Cardiac muscle cell (in vitro differentiated cells and primary cell): ENCODE data around the gene PPP2R3B. TPM values are rescaled to one million over a fixed set of nuclear protein-coding genes. Genes with fewer than 3 reads are reported as not detected.
A peak's percentile ranks its signal among the peaks of the same experiment; 100 is the strongest.

Experiments
- DNase-seq, 2 donors: peaks; one replicate each; pipeline versions ENCODE4 v3.0.0 to v3.0.0-alpha.2; 2010 to 2017; ENCODE audit warnings: low read depth in 1 of 2, low spot score in 1 of 2
- H3K27ac ChIP-seq: fragments of 200-600 bp; sonication (generic); 2 replicates; pipeline ENCODE4 v1.5.1; 2016
- H3K27me3 ChIP-seq: fragments of 200-600 bp; sonication (generic); 2 replicates; pipeline ENCODE4 v1.6.0; 2016; ENCODE audit warnings: control low read depth
- H3K36me3 ChIP-seq: fragments of 200-600 bp; sonication (generic); 2 replicates; pipeline ENCODE4 v1.5.1; 2016; ENCODE audit warnings: control low read depth
- H3K4me1 ChIP-seq: fragments of 200-600 bp; sonication (generic); 2 replicates; pipeline ENCODE4 v1.8.1; 2017; ENCODE audit warnings: low read depth, mild to moderate bottlenecking, mixed run types
- H3K4me3 ChIP-seq: fragments of 200-600 bp; sonication (generic); 2 replicates; pipeline ENCODE4 v1.5.1; 2016; ENCODE audit warnings: mild to moderate bottlenecking
- H3K9me3 ChIP-seq: fragments of 200-600 bp; sonication (generic); 2 replicates; pipeline ENCODE4 v1.5.1; 2017; ENCODE audit warnings: low read depth, mild to moderate bottlenecking, control low read depth
- CTCF ChIP-seq: IDR thresholded peaks from 2 replicates; pipeline ENCODE4 v1.5.1; 2012; ENCODE audit warnings: low read depth, mild to moderate bottlenecking, low read length
- polyA plus RNA-seq: library from polyadenylated mRNA; unstranded; fragments of >200 nt; fragmentation: Nextera tagmentation; extraction: Ambion mirVana; gene quantifications from 2 replicates; pipeline ENCODE4 v1.2.1, GENCODE V29; 2016
- total RNA-seq: library from RNA; depleted of rRNA; stranded (reverse); fragments of >200 nt; gene quantifications from 2 replicates; pipeline ENCODE4 v1.2.3, GENCODE V29; 2016

Gene PPP2R3B
- total and polyA plus RNA-seq, 2 experiments from 2014 or later, result 142 to 155 TPM

- no peaks in the 10 kb centered on the region for H3K4me1 ChIP-seq
- H3K27ac ChIP-seq, result no peak overlapping the region
- H3K9me3 ChIP-seq, result no peaks in the 10 kb centered on the region
- no peak for DNase-seq
- no peak overlapping the region for H3K4me3 ChIP-seq
- H3K27me3 ChIP-seq, result peaks cover 11% of the 10 kb centered on the region
- no peaks in the 10 kb centered on the region for H3K36me3 ChIP-seq
- no peak for TF ChIP-seq CTCF
These were observed 44.3 kb upstream of the PPP2R3B start for GRCh38 chrX:431056-431455.

GRCh38 chrX:429266-429825, 42.6 kb upstream of the PPP2R3B start:
- no peak for DNase-seq
- Histone ChIP-seq H3K27me3 (peaks cover 11% of the 10 kb centered on the region), H3K9me3 (no peaks in the 10 kb centered on the region), H3K4me1 (no peaks in the 10 kb centered on the region), H3K36me3 (no peaks in the 10 kb centered on the region), H3K27ac (no peak overlapping the region), H3K4me3 (no peak overlapping the region)
- TF ChIP-seq CTCF, result no peak

- Histone ChIP-seq H3K36me3 (no peaks in the 10 kb centered on the region), H3K27me3 (peaks cover 11% of the 10 kb centered on the region), H3K9me3 (no peaks in the 10 kb centered on the region), H3K4me1 (no peaks in the 10 kb centered on the region), H3K4me3 (peak overlapping the region; percentile 33), H3K27ac (no peak overlapping the region)
- TF ChIP-seq CTCF, result no peak
- DNase-seq, result peak in 1 of 2 donors; percentile 49
These were observed 41.4 kb upstream of the PPP2R3B start for GRCh38 chrX:427812-428725.

- Histone ChIP-seq H3K27ac (no peak overlapping the region), H3K9me3 (no peaks in the 10 kb centered on the region), H3K27me3 (peaks cover 11% of the 10 kb centered on the region), H3K4me3 (no peak overlapping the region), H3K4me1 (no peaks in the 10 kb centered on the region), H3K36me3 (no peaks in the 10 kb centered on the region)
- DNase-seq, result no peak
- no peak for TF ChIP-seq CTCF
These were observed 40.2 kb upstream of the PPP2R3B start for GRCh38 chrX:426881-427280.

- Histone ChIP-seq H3K4me1 (no peaks in the 10 kb centered on the region), H3K9me3 (no peaks in the 10 kb centered on the region), H3K36me3 (no peaks in the 10 kb centered on the region), H3K27ac (no peak overlapping the region), H3K4me3 (no peak overlapping the region), H3K27me3 (peaks cover 11% of the 10 kb centered on the region)
- no peak for TF ChIP-seq CTCF
- DNase-seq, result no peak
These were observed 38.3 kb upstream of the PPP2R3B start for GRCh38 chrX:425056-425455.
